Measurements from ENCODE around the gene CNOT3.

GRCh38 chr19:54123682-54124081, 13.9 kb upstream of the CNOT3 start:
- TF ChIP-seq CTCF (IDR thresholded peaks at IDR 0.05): no peak
- no peak for TF ChIP-seq EZH2 (IDR thresholded peaks at IDR 0.05; ENCODE audit: borderline replicate concordance, insufficient read depth, low read depth, low read length, poor library complexity, severe bottlenecking)
